Measurements from ENCODE around the gene ARL5C.

The ARL5C gene

DNA sequence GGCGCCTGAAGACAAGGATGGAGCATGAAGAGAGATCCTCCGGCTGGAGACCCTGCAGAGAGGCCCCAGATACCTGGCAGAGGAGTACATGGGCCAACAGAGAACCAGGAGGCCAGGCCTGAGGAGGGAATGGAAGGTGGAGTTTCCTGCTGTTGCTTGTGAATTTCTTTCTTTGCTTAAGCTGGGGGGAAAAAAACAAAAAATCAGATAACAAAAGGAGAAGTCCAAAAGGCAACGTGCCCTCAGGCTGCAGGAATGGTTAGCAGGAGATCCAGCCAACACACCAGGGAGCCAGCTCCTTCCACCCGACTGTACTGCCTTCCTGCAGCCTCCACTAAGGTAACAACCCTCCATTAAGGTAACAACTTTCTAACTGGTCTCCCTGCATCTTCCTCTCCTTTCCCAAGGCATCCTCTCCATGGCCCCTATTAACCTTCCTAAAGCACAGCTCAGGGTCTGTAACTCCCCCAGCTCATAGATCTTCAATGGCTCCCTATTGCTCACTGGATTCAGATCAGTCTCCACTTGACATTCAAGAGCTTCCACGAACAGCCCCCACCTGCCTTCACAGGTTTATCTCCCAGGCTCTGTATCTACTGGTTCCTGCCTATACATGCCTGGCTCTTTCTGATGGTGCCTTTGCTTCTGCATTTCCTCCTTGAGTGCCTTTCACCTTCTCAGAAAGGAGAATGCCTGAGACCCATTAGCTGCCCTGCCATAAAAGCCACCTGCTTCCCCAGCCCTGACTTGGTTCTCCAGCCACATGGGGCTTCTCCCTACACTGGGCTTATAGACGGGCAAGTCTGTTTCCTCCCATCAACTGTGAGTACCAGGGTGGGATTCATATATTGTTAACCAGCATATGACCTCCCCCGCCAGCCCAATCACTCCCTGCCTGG lies 725 bp upstream of the ARL5C start:
- no peak for DNase-seq

DNA sequence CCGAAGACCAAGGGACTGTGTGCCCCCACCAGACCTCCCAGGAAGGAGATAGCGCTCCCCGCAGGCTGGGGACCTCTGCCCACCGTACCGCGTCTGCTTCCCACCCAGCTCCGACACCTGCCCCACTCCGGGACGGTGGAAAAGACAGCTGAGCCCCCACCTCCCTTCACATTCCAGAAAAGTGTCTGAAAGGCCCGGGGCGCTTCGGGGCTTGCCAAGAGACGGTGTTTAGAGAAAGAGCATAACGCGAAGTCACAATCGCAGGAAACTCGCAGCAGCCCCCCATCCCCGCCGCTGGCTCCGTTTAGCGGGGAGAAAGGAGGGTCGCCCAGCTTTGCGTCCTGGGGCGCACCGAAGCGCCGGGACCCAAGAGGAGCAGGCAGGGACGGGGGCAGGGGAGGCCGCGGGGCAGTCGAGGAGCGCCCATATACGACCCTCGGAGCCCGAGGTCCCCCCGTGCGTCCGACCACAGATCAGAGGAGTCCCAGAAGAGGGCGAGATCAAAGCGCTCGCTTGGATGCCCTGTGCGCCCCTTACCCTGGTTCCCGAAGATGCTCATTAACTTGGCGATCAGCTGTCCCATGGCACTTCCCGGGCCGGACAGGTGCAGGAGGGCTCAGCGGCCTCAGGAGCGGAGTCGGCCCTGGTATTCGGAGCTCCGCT lies 652 bp downstream of the ARL5C start:
- DNase-seq: no peak

DNA sequence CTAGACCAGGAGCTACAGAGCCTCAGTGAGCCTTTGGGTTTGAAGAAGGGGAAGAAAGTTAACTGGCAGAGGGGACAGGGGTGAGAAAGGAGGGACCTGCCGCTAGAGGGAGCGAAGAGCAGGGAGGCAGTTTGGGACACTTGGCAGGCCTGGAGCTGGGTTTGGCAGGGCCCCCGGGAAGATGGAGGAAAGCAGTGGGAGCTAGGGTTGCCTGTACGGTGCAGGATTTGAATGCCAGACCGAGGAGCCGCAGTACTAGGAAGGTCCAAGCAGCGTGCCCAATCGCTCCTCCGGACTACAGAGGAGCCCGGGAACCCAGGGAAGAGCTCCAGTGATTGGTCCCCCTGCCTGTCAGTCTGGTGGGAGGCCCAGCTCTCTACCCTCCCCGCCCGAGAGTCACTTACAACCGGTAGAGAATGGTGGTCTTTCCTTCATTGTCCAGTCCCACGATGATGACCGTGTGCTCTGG lies 1.3 kb downstream of the ARL5C start:
- DNase-seq: peak; percentile 62

DNA sequence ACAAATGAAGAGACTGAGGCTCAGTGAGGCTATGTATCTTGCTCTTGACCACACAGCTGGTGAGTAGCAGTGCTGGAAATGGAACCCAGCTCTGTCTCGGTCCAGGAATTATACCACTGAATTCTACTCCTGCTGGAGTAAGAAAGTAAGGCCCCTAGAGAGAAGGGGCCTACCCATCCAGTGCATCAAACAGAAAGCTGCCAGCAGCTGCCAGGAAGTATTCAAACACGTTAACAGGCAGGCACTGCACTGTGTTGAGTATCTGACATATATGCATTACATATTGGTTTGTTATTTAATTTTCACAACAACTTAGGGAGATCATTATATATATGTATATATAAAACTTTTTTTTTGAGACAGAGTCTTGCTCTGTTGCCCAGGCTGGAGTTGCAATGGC lies 4.0 kb downstream of the ARL5C start:
- no peak for DNase-seq

DNA sequence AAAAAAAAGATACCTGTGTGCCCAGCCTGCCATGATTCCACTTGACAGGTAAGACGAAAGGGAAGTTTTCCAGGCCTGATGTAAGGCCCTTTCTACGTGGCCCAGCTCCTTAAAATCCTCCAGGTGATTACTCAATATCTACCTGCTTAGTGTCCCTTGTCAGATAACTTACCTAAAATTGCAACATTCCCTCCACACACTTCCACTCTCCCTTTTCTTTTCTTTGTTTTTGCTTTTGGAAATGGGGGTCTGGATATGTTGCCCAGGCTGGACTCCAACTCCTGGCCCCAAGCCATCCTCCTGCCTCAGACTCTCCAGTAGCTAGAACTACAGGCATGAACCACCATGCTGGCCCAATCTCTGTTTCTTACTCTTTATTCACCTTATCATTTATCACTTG lies 7.3 kb downstream of the ARL5C start:
- no peak for DNase-seq

DNA sequence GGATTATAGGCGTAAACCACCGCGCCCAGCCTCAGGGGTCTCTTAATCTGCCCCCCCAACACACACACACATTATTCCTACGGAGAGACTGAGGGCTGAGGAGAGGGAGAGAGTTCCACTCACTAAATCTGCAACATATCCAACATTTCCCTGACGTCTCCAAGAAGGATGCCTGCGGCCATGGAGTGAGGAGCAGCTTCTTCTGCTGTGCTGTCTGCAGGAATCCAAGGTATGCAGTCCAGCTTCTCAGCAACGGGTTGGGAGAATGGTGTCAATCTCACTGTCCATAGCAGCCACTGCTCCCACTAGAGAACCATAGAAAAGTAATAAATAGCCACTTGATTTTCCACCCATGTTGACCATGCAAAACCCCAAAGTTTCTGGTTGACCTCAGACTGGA lies 9.5 kb downstream of the ARL5C start:
- no peak for DNase-seq

DNA sequence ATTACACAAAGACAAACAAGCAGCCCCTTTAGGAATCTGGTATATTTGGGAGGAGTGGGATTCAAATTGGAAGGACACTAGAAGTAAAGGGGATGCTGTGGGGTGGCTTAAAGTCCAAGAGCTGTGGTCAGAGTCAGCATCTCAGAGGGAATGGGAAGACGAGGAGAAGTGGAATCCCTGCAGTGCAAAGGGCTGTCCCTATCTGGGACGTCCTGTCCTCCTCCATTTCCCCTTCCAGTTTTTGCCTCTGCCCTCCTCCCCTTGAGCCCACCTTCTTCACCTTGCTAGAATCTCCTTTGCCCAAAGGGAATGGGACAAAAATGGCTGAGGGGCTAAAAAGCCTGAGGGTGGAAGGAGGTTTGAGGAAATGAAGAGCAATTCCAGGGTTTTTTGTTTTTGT lies 10.3 kb downstream of the ARL5C start:
- no peak for DNase-seq

DNA sequence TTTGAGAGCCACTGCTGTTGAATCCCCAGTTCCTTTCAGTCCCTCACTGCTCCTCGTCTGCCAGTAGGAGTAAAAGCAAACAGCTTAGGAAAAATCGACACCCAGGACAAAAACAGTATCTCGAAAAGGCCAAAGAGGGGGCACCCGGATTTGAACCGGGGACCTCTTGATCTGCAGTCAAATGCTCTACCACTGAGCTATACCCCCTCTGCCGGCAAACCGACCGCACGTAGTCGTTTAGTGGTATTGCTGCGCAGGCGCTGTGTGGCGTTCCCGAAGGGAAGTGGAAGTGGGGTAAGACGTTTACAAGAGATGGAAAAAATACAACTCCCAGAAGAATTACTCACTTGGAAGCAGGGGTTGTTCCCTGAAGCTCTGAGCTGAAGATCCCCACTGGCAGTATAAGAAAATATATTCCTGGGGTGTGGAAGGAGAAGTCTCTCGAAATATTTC lies 12.3 kb downstream of the ARL5C start:
- peak; percentile 89 for DNase-seq

DNA sequence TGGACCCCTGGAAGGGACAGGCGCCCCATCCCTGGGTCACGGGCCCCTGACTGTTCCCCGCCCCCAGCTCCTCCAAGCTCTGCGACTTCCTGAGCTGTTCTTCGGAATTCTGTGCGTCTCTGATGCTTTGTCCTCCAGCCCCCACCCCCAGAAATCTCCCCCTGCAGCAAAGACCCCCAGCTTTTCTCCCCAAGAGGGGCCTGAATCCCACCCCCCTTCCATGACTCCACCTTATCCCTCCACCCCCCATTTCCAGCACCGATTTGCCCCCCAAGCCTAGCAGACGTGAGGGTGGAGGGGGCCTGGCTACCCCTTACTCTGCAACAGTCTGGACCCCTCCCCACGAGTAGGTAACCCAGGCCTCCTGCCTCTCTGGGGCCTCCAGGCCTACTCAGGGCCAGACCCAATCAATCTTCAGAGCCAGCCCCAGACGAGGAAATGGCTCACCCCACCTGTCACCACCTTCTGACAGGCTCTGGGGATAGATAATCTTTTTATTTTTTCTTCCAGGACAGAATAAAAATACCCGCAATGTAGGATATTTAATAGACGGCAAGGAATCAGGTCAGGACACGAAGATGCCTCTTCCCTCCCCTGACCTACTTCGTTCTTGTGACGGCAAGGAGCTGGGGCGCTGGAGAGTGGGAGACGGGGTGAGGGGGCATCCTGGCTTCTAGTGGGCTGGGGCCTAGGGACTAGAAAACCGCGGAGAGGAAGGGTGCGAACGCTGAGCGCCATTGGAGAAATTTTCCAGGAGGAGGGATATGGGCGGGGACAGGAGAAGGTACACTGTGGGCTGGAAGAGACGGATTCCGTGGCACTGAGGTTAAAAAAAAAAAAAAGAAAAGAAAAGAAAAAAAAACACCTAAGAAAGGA lies 13.8 kb downstream of the ARL5C start:
- DNase-seq: peak; percentile 17

DNA sequence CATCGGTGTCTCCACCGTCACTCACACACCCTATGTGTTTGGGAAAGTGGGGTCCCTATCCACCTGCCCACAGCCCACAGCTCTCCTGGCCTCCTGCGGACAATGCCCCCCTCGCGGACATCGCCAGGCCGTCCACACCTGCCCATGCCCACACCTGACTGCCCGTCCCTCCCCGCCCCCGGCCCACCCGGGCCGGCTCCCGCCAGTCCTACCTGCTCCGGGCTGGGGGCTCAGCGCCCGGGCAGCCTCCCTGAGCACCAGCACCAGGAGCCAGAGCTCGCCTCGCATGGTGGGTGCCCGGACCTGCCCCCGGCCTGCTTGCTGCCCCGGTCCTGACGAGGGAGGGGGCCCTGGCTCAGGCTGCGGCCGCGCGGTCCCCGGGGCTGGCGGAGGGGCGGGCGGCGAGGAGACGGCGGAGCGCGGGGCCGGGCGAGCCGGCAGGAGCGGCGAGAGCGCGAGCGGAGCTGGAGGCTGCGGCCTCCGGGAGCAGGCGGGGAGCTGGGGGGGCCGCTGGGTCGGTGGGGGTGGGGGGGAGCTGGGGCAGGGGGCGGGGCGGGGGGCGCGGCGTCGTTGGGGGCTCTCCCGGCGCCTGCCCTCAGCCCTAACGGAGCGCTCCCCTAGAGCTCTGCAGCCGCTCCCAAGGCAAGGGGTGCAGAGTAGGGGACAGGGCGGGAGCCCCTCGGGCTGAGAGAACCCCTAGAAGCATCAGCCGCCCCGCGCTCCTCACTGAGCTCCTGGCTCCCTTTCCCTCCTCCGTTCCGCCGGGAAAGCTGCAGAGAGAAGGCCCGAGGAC lies 14.6 kb downstream of the ARL5C start, which contains the start of gene PLXDC1:
Gene PLXDC1, minus strand, starts transcription at position 488 of the 793 bp plus-strand sequence. Its CDS starts 200 bp downstream, at position 288.
- DNase-seq: no peak

DNA sequence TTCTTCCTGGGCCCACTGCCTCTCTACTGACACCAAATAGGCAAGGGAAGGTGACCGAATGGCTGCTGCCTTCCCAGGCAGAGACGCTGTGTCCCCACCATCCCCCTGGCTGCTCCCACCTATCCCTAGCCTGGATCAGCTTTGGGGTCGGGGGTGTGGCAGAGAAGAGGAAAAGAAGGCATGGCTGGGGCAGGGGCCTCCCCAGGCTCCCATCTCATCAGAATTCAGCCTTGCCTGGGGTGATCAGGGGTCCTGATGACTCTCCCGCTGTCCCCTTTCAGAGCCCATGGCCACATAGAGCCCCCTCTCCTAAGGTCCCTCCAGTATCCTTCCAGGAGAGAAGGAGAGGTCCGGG lies 15.2 kb downstream of the ARL5C start:
- DNase-seq: no peak

DNA sequence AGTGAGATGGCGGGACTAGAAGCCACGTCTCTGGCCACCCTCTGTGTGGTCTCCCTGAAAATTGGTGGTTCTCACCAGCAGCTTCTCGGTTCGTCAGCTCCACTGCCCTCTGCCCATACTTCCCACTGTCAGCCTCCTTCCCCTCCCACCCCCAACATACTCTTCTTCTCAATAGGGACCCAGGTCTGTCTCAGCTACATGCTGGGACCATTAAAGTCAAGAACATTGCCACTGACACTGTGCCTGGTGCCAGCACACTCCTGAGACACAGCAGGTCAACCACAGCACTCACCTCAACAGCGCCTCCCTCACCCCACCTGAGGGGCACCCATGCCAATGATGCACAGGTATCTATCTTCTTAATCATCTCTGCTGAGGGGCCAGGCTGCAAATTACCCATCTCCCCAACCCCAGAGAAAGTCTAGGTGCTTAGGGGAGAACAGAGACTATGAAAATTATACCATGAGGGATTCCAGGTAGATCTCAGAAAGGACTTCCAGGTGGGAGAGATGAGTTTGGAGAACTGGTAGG lies 15.8 kb downstream of the ARL5C start:
- DNase-seq: no peak

DNA sequence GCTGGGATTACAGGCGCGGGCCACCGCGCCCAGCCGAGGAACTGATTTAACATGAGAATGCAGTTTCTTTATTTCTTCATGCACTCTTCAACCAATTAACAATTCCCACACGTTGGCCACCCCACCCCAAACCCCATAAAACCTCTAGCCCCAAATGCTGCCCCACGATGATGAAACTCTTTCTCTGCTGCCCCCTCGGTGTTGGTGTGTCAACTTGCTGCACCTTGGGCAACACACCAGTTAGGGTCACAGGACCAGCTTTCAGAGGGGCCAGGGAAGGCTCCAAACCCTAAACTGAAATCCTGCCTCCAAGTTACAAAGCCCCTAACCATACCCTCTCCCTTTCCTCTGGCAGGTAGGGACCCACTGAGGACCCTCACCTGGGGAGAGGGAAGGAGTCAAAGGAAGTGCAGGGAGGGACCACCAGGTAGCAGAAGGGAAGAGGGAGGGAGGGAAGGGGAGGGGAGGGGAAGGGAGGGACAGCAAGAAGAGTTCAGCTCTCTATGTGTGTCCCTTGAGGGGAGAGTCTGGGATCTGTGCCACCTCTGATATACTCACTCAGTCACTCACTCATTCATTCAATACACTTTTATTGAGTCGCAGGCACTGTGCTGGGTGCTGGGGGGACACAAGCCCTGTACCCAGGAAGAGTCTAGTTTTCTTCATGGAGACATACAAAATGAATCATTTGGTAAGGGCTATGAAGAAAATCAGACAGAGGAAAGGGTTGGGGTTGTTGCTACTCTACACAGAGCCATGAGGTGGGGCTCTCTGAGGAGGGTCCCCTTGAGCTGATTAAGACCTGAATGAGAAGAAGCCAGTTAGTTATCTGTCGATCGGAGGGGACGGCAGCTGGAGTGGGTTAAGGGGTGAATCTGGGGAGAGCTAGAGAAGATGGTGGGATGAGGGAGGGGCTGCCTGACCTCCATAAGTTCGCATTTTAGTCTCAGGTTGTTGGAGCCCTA lies 18.5 kb downstream of the ARL5C start:
- DNase-seq: no peak

DNA sequence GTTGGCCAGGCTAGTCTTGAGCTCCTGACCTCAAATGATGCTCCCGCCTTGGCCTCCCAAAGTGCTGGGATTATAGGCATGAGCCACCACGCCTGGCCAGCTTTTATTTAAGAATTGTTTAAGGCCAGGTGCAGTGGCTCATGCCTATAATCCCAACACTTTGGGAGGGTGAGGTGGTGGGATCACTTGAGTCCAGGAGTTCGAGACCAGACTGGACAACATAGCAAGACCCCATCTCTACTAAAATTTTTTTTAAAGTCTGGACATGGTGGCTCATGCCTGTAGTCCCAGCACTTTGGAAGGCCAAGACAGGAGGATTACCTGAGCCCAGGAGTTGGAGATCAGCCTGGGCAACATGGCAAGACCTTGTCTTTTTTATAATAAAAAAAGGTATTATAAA lies 19.7 kb downstream of the ARL5C start:
- no peak for DNase-seq

DNA sequence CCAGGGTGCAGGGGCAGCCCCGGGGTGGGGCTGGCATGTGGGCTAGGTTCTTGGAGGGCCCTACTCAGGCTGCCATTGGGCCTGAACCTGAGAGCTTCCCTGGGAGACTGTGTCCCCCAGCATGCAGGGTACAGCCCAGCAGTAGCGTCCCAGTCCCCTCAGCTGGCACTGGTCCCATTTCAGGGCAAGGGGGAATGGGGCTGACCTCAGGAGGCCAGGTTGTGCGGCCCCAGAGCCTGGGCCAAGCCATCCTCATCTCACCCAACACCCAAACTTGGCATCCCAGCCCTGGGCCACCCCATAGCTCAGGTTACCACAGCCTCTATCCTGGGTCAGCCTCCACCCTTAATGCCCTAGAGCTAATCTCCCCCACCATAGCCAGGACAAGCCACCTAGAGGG lies 20.8 kb downstream of the ARL5C start:
- no peak for DNase-seq

DNA sequence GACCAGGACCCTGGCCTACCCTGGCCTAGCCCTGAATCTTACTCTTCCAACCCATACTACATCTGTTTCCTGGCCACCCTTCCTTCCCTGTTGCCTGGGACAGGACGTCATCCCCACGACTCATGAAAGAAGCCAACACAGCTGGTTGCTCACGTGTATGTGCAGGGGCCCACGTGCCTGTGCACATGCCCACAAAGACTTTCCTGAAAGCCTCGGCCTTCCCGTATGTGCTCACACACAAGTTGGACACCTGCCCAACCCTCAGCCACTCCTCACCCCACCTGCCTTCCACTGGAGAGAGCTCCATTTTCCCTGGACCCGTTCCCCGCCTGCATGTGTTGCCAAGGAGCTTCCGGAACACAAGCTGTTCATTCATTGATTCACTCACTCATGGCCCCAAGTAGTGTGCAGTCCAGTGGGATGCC lies 21.5 kb downstream of the ARL5C start:
- DNase-seq: no peak

DNA sequence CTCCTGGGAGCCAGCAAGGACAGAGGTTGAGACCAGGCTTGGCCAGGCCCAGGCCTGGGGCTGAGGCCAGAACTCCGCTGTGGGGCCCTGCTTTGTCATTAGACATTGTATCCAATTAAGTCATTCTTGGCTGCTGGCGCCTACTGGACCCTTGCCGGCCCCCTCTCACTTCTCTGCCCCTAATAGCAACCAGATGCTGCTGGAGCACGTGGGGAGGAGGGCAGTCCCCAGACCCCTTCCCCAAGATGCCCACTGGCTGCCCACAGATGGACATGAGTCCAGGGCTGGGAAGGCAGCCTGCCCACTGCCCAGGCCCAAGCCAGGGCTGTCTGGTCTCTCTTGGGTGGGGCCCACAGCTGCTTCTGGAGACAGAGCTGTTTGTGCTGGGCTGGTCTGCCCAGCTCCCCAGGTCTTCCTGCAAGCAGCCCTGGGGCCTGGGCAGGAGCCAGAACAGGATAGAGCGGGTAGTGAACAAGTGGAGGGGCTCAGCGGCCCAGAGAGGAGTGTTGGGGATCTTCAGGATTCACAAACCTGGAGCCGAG lies 22.3 kb downstream of the ARL5C start:
- DNase-seq: no peak

DNA sequence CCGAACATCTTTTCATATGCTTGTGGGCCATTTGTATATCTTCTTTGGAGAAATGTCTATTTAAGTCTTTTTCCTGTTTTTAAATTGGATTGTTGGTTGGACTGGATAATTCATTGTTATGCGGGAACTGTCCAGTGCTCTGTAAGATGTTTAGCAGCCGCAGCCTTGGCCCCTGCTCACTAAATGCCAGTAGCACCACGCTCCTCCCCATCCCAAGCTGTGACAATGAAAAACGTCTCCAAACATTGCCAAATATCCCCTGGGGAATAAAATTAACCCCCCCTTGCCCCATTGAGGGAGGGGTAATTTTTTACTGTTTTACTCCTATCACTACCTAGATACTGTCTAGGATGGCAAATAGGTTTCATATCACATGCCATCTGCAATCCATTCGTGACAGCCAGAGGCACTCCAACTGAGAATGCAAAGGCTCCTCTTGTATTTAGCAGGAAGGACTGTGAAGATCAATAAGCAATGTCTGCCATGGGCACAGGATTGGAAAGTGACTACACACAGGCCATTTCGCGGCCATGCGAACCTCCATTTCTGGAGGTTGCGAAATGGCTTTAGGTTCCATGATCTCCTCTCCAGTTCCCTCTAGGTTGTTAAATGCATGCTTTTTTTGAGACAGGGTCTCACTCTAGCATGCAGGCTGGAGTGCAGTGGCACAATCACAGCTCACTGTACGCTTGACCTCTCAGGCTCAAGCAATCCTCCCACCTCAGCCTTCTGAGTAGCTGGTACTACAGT lies 23.9 kb downstream of the ARL5C start:
- no peak for DNase-seq

DNA sequence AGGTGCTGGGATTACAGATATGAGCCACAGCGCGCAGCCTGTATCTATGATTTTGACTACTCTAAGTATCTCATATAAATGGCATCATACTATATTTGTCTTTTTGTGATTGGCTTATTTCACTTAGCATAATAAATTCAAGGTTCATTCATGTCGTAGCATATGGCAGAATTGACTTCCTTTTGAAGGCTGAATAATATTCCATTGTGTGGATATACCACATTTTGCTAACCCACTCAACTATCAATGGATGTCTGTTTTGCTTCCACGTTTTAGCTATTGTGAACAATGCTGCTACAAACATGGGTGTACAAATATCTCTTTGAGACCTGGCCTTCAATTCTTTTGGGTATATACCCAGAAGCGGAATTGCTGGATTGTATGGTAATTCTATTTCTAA lies 24.7 kb downstream of the ARL5C start:
- no peak for DNase-seq

DNA sequence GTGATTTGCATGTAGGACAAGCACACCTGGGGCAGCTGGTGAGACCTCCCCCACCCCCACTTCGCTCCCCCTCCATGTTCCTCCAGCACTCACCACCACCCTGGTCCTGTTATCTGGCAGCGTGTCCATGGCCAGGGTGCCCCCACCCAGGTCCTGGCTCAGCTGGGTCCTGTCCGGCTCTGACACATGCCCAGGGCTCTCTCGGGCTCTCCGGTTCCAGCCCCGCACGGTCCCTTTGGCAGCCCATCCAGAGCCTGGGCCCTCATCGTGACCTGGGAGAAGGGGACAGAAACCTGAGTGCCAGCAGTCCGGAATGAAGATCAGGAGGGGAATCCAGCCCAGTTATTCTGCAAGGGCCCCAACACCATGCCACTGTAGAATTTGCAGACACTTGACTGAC lies 26.4 kb downstream of the ARL5C start:
- no peak for DNase-seq
